Vagina (tissue), 2 donors: ENCODE results near the gene AP3B2.
"Not testable (repeated sequence)": the region's sequence is repeated elsewhere in the genome, so short reads cannot be mapped to it uniquely, and the experiment has no call there.

Experiments
- CTCF ChIP-seq, 3 experiments: fragments of 450-650 bp in 2 of 3; fragments of 200-600 bp in 1 of 3; sonication (generic) in 1 of 3; IDR thresholded peaks; one replicate each; pipeline ENCODE4 v1.5.1; 2017 to 2019; ENCODE audit warnings: antibody characterized with exemption in 3 of 3, mild to moderate bottlenecking in 2 of 3, moderate library complexity in 2 of 3
- POLR2A ChIP-seq, 2 donors: fragments of 450-650 bp; IDR thresholded peaks; one replicate each; pipeline ENCODE4 v1.6.1; 2017; ENCODE audit warnings: antibody characterized with exemption in 2 of 2, mild to moderate bottlenecking in 2 of 2, moderate library complexity in 2 of 2

DNA sequence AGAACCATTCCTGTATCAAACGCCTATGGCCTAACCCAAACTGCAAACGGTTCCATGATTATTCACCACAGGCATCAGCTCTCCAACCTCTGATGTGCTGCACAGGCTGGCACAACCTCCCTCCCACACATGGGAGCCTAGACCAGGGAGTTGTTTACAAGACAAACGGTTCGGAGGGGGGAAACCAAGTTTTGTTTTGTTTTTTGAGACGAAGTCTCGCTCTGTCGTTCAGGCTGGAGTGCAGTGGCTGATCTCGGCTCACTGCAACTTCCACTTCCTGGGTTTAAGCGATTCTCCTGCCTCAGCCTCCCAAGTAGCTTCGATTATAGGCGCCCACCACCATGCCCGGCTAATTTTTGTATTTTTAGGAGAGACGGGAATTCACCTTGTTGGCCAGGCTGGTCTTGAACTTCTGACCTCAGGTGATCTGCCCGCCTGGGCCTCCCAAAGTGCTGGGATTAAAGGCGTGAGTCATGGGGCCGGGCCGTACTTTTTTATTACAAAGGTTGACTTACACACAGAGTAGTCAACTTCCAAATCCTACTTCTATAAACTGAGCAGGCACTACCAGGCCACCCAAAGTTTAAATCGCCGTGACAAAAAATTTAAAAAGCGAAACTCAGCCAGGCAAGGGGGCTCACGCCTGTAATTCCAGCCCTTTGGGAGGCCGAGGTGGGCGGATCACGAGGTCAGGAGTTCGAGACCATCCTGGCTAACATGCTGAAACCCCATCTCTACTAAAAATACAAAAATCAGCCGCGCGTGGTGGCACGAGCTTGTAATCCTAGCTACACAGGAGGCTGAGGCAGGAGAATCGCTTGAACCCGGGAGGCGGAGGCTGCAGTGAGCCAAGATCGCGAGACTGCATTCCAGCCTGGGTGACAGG, 64.5 kb downstream of the AP3B2 start:
- TF ChIP-seq CTCF, POLR2A (IDR thresholded peaks at IDR 0.05): not testable (repeated sequence)
